ENCODE measurements around the gene MRTFB. TPM values are rescaled to one million over a fixed set of nuclear protein-coding genes. Genes with fewer than 3 reads are reported as not detected.

MRTFB gene
- polyA plus RNA-seq, 1 donor from 2014 or later = 6.6 TPM

GRCh38 chr16:14219983-14220382, 148.9 kb downstream of the MRTFB start:
- Mint-ChIP-seq H3K4me1 (no peaks in the 10 kb centered on the region), H3K4me3 (no peak overlapping the region), H3K36me3 (peaks cover 28% of the 10 kb centered on the region), H3K9me3 (peaks cover 0 to 2% (median 0%) of the 10 kb centered on the region in 3 donors), H3K27me3 (no peaks in the 10 kb centered on the region), H3K27ac (no peak overlapping the region)

DNA sequence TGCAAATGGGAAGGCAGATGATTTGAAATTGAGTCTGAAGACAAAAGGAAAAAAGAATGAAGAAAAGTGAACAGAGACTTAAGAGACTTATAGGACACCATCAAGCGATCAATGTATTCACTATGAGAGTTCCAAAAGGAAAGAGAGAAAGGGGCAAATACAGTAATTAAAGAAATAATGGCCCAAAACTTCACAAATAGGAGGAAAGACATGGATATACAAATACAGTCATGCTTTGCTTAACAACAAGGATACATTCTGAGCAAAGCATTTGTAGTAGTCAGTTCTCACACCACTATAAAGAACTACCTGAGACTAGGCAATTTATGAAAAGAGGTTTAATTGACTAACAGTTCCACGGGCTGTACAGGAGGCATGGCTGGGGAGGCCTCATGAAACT, 152.5 kb downstream of the MRTFB start:
- peaks cover 0 to 7% (median 0%) of the 10 kb centered on the region in 3 donors for H3K9me3 Mint-ChIP-seq
- no peaks in the 10 kb centered on the region for H3K4me1 Mint-ChIP-seq
- H3K4me3 Mint-ChIP-seq = no peak overlapping the region
- H3K27me3 Mint-ChIP-seq = no peaks in the 10 kb centered on the region
- H3K27ac Mint-ChIP-seq = no peak overlapping the region
- H3K36me3 Mint-ChIP-seq = peaks cover 30% of the 10 kb centered on the region

- no peak overlapping the region for H3K4me3 Mint-ChIP-seq
- no peak overlapping the region for H3K27ac Mint-ChIP-seq
- no peaks in the 10 kb centered on the region for H3K27me3 Mint-ChIP-seq
- peaks cover 19% of the 10 kb centered on the region for H3K36me3 Mint-ChIP-seq
- H3K4me1 Mint-ChIP-seq = no peaks in the 10 kb centered on the region
- H3K9me3 Mint-ChIP-seq = peaks cover 0 to 7% (median 0%) of the 10 kb centered on the region in 3 donors
Measured at GRCh38 chr16:14225457-14225856, 154.3 kb downstream of the MRTFB start.

DNA sequence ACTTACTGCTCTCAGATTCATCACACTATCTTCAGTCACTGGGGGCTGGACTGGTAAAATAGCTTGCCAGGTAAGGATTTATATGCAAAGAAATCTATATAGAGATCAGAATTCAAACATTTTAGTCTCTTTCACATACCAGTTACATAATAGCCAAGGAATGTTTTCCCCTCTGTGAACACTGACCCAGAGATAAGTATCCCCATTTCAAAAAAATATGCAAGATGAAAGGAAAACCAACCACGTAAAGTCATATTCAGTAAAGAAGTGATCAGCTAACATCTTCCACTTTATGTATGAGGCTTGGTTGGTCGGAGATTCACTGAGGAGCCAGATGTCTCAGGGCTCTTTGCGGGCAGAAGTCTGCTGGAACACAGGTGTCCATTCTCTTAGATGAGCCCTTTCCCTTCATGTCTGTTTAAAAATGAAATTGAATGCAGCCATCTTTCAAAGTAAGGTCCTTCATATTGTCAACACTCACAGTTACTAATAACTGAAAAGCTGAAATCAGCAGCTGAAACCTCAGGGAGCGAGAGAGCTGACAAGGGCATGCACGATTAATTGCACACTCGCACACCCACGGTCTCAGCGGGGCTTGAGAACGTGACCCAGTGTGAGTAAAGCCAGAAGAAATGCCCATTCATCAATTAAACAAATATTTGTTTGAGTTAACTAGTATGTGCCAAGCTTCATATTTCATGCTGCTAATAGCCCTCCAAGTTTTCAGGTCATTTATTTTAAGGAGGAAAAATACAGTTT, 161.2 kb downstream of the MRTFB start:
- H3K9me3 Mint-ChIP-seq = peaks cover 0 to 2% (median 0%) of the 10 kb centered on the region in 3 donors
- H3K27ac Mint-ChIP-seq = no peak overlapping the region
- peaks cover 6% of the 10 kb centered on the region for H3K36me3 Mint-ChIP-seq
- no peaks in the 10 kb centered on the region for H3K4me1 Mint-ChIP-seq
- H3K4me3 Mint-ChIP-seq = no peak overlapping the region
- no peaks in the 10 kb centered on the region for H3K27me3 Mint-ChIP-seq

DNA sequence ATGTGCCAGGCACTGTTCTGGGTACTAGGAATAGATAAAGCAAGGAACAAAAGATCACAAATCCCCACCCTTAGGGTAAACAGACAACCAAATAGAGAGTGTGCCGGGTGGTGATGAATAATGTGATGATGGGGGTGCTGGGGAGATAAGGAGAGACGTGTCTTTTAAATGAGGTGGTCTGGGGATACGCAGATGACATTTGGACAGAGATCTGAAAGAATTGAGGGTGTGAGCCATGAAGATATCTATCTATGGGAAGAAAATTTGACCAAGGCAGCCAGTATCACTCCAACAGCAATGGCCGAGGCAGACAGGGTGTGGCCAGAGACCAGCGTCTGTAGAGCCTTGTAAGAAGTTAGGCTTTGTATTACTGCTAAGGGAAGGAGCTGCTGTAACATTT, 165.3 kb downstream of the MRTFB start:
- Mint-ChIP-seq H3K4me1 (no peaks in the 10 kb centered on the region), H3K36me3 (peaks cover 4% of the 10 kb centered on the region), H3K4me3 (no peak overlapping the region), H3K27ac (no peak overlapping the region), H3K27me3 (no peaks in the 10 kb centered on the region), H3K9me3 (no peaks in the 10 kb centered on the region)

DNA sequence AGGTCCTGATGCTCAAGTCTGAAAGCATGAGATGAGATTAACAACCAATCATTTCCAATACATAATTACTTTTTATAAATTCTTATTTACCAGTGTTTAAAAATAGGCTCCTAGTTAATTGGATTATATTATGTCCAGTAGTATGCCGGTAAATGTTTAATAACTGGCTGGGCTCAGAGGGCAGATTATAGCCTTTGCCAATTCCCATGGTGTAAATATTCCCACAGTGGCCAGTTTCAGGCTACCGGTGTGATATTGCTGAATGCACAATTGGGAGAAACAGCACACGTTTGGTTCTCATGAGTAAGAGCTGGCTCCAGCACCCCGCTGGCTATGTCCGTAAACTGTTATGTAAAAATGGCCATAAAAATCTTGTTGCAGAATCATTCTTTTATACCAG, 167.6 kb downstream of the MRTFB start:
- Mint-ChIP-seq H3K4me1 (no peaks in the 10 kb centered on the region), H3K27ac (peak overlapping the region in 1 of 3 donors; percentile 31), H3K9me3 (no peaks in the 10 kb centered on the region), H3K36me3 (peaks cover 4% of the 10 kb centered on the region), H3K27me3 (no peaks in the 10 kb centered on the region), H3K4me3 (no peak overlapping the region)

GRCh38 chr16:14239791-14240190, 168.7 kb downstream of the MRTFB start:
- H3K9me3 Mint-ChIP-seq = no peaks in the 10 kb centered on the region

DNA sequence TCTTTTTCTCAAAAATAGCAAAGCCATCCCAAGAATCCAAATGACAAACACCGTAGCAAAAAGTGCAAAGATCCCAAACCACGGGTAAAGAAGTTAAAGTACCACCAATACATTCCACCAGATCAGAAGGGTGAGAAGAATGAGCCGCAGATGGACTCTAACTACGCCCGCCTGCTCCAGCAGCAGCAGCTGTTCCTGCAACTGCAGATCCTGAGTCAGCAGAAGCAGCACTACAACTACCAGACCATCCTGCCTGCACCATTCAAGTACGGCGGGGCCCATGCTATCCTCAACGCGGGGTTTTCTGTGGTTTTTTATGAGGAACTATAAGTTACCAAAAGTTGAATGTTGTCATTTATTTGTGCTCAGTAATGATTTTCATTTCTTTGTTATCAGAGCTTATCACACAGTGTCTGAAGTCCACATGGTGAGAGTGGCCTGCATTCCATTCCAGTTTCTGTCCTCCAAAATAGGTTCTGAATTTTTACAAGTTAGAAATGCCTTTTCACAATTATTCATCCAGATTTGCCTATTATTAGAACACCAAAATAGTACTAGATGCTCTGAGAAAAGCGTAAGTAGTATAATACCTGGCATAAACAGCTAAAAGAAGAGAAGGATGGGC, 169.2 kb downstream of the MRTFB start:
- Mint-ChIP-seq H3K9me3 (no peaks in the 10 kb centered on the region), H3K4me1 (no peaks in the 10 kb centered on the region), H3K27me3 (no peaks in the 10 kb centered on the region), H3K36me3 (no peaks in the 10 kb centered on the region), H3K4me3 (no peak overlapping the region), H3K27ac (peak overlapping the region in 1 of 3 donors; percentile 27)

More at GRCh38 chr16:14239791-14240190, 168.7 kb downstream of the MRTFB start:
- Mint-ChIP-seq H3K4me3 (no peak overlapping the region), H3K27ac (no peak overlapping the region), H3K27me3 (no peaks in the 10 kb centered on the region), H3K4me1 (no peaks in the 10 kb centered on the region), H3K36me3 (no peaks in the 10 kb centered on the region)

GRCh38 chr16:14240964-14241363, 169.8 kb downstream of the MRTFB start:
- no peak overlapping the region for H3K4me3 Mint-ChIP-seq
- no peaks in the 10 kb centered on the region for H3K36me3 Mint-ChIP-seq
- no peaks in the 10 kb centered on the region for H3K27me3 Mint-ChIP-seq
- no peaks in the 10 kb centered on the region for H3K4me1 Mint-ChIP-seq
- peak overlapping the region in 1 of 3 donors; percentile 40 for H3K27ac Mint-ChIP-seq
- no peaks in the 10 kb centered on the region for H3K9me3 Mint-ChIP-seq

GRCh38 chr16:14241631-14242030, 170.5 kb downstream of the MRTFB start:
- H3K4me3 Mint-ChIP-seq = no peak overlapping the region
- H3K27ac Mint-ChIP-seq = peak overlapping the region in 1 of 3 donors; percentile 40
- H3K36me3 Mint-ChIP-seq = peaks cover 2% of the 10 kb centered on the region
- H3K27me3 Mint-ChIP-seq = no peaks in the 10 kb centered on the region
- H3K4me1 Mint-ChIP-seq = no peaks in the 10 kb centered on the region
- H3K9me3 Mint-ChIP-seq = no peaks in the 10 kb centered on the region

GRCh38 chr16:14242769-14243168, 171.7 kb downstream of the MRTFB start:
- H3K27ac Mint-ChIP-seq = no peak overlapping the region
- H3K4me3 Mint-ChIP-seq = no peak overlapping the region
- H3K9me3 Mint-ChIP-seq = no peaks in the 10 kb centered on the region
- H3K27me3 Mint-ChIP-seq = no peaks in the 10 kb centered on the region
- H3K36me3 Mint-ChIP-seq = peaks cover 3% of the 10 kb centered on the region
- H3K4me1 Mint-ChIP-seq = no peaks in the 10 kb centered on the region

- Mint-ChIP-seq H3K4me1 (no peaks in the 10 kb centered on the region), H3K4me3 (no peak overlapping the region), H3K36me3 (peaks cover 6% of the 10 kb centered on the region), H3K27me3 (no peaks in the 10 kb centered on the region), H3K9me3 (no peaks in the 10 kb centered on the region), H3K27ac (peak overlapping the region in 1 of 3 donors; percentile 87)
Measured at GRCh38 chr16:14244196-14245010, 173.3 kb downstream of the MRTFB start.

GRCh38 chr16:14248791-14249190, 177.7 kb downstream of the MRTFB start:
- H3K4me1 Mint-ChIP-seq = no peaks in the 10 kb centered on the region
- H3K36me3 Mint-ChIP-seq = peaks cover 10% of the 10 kb centered on the region
- H3K27ac Mint-ChIP-seq = no peak overlapping the region
- no peak overlapping the region for H3K4me3 Mint-ChIP-seq
- no peaks in the 10 kb centered on the region for H3K9me3 Mint-ChIP-seq
- H3K27me3 Mint-ChIP-seq = no peaks in the 10 kb centered on the region

GRCh38 chr16:14249291-14250032, 178.3 kb downstream of the MRTFB start:
- no peak overlapping the region for H3K4me3 Mint-ChIP-seq
- H3K27me3 Mint-ChIP-seq = no peaks in the 10 kb centered on the region
- H3K9me3 Mint-ChIP-seq = no peaks in the 10 kb centered on the region
- H3K4me1 Mint-ChIP-seq = no peaks in the 10 kb centered on the region
- H3K27ac Mint-ChIP-seq = no peak overlapping the region
- H3K36me3 Mint-ChIP-seq = peaks cover 10% of the 10 kb centered on the region

- no peaks in the 10 kb centered on the region for H3K9me3 Mint-ChIP-seq
- no peak overlapping the region for H3K27ac Mint-ChIP-seq
- H3K27me3 Mint-ChIP-seq = no peaks in the 10 kb centered on the region
- H3K36me3 Mint-ChIP-seq = peaks cover 15% of the 10 kb centered on the region
- no peaks in the 10 kb centered on the region for H3K4me1 Mint-ChIP-seq
- H3K4me3 Mint-ChIP-seq = no peak overlapping the region
Measured at GRCh38 chr16:14251419-14251818, 180.3 kb downstream of the MRTFB start.

All from IgD-negative memory B cell (primary cell).